GM21381 (cell line): ENCODE measurements around the gene WNT10A.
A peak's percentile ranks its signal among the peaks of the same experiment; 100 is the strongest.

Source experiments
- ATAC-seq: cut with Tn5 transposase; IDR thresholded peaks from one replicate; pipeline ENCODE4 v1.9.1; 2021; ENCODE audit warnings: mild to moderate bottlenecking, moderate library complexity; ENCODE audit not compliant: unreplicated experiment

Gene WNT10A

DNA sequence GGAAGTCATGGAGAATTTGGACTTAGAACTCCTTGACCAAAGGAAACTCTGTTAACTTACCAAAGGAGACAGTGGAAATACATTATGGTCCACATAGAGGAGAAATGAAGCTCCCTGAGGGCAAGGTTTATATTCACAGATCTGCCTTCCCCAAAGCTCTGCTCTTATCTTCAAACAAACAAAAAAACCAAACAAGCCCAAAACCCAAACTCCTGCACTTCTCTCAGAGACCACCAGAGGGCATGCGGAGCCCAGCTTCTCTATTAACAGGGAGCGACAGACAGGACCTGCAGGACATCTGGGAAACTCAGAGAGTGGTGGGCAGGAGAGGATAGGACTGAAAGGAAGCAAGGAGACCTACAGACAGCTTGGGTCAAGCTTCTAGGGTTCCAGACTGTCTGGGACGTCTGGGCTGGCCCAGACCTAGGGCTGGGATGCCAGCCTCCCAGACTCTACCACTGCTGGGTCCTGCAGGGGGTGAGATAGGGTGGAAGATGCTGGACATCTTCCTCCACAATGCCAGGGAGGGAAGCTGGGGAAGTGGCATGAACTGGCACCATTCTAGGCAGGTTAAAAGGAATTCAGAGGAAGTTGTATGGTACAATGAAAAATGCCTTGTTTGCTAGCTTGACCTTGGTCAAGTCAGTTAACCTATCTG, 4.0 kb upstream of the WNT10A start:
- no peak for ATAC-seq

DNA sequence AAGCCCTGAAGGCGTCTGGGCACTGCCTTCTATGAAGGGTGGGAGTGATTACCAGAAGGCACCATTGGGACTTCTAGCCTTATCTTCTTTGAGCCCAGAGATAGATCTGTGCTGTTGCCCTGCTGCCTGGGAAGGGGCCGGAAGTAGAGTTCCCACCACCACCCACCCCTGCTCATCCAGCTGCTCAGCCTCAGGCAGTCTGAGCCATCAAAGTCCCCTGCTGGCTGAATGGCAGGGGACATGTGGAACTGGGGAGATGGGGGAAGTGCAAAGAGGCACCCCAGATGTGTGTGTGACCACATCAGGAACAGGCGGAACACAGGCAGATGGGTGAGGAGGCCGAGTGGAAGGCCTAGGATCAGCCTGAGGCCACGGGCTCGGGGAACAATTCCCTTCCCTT, 3.3 kb upstream of the WNT10A start:
- ATAC-seq = no peak

DNA sequence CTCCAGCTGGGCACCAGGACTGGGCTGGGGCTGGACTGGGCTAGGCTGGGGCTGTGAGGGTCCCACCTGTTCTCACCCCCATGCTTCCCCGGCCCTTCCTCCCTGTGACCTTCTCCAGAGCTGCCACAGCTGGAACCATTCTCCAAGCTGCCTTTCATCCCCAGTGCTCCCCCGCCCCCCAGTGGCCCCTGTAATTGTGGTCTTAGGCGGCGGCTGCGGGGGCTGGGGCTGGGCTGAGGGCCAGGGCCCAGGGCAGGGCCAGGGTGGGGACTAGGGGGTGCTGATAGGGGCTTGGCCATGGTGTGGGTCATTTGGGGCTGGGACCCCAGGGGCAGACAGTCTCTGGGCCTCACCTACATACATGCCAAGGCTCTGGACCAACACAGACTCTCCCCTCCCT, 2.8 kb upstream of the WNT10A start:
- ATAC-seq = no peak

DNA sequence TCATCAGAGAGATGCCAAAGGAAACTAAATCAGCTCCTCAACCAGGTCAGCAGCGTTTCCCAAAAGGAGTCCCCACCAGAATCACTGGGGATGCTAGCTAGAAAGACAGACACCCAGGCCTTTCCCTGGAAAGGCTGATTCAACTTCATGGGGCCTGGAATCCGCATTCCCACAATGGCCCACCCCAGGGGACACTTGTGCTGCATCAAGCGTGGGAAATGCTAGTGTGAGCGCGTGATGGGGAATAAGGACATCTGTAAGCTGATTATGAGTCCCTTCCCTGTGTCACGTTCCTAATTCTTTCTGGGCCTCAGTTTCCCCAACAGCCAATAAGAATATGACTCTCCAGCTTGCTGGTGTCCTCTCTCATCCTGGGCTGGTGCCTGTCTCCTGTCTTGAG, 2.2 kb upstream of the WNT10A start:
- ATAC-seq = no peak

DNA sequence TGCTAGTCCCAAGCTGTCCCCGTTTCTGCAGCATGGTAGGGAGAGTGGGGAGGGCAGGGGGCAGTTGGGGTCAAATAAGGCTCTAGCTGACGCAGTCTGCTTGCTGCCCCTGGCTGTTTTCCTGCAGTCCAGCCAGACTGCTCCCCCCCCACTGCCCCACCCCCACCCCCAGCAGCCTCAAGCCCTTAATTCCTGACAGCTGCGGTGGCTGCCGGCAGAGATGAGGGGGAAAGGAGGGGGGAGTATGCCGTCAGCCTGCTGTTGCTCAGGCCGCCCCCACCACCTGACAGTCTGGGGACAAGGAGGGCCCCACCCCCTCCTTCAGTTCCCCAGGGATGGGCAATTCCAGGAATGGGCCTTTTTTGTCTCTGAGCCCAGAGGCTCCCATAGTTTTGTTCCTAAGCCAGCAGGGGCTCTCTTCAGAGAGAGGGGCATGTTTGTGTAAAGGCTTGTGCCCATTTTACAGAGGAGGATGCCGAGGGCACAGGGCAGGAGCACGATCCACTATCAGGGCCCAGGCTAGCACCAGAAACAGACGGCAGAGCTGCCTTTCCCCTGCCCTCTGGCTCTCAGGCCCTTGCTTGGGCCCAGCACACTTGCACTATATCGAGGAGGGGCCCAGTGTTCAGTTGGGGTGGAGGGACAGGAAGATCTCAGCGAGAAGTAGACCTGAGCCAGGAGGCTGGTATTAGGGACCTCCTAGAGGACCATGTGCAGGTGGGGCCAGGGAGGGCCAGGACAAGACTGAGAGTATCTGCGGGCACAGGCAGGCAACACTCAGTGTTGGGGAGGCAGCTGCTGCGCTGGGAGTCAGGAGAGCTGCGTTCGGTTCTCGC, 1.5 kb upstream of the WNT10A start:
- ATAC-seq = no peak

- ATAC-seq = no peak
Observed at GRCh38 chr2:218879776-218880101, 913 bp upstream of the WNT10A start.

- no peak for ATAC-seq
Observed at GRCh38 chr2:218880859-218881594, 375 bp downstream of the WNT10A start.

- ATAC-seq = no peak
Observed at GRCh38 chr2:218881744-218882460, 1.2 kb downstream of the WNT10A start.

GRCh38 chr2:218882461-218882816, 1.8 kb downstream of the WNT10A start:
- no peak for ATAC-seq

GRCh38 chr2:218882866-218883366, 2.3 kb downstream of the WNT10A start:
- ATAC-seq = no peak

GRCh38 chr2:218883491-218884490, 3.1 kb downstream of the WNT10A start:
- ATAC-seq = no peak

DNA sequence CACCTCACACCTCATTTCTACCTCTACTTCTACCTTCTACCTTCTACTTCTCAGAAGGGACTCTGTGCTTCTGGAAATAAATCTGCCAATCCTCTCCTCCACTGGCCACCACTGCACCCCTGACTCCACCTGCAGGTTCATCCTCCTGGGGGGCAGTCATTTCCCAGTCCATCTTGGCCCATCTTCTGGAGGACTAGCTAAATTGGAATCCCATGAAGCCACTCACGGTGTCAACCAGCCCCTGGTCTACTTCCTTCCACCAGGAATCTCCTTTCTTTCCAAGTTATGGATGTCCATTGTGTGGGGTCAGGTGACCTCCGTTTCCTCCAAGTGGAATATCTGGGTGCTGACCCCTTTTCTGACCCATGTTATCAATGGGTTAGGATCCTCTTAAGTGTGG, 3.9 kb downstream of the WNT10A start:
- no peak for ATAC-seq

DNA sequence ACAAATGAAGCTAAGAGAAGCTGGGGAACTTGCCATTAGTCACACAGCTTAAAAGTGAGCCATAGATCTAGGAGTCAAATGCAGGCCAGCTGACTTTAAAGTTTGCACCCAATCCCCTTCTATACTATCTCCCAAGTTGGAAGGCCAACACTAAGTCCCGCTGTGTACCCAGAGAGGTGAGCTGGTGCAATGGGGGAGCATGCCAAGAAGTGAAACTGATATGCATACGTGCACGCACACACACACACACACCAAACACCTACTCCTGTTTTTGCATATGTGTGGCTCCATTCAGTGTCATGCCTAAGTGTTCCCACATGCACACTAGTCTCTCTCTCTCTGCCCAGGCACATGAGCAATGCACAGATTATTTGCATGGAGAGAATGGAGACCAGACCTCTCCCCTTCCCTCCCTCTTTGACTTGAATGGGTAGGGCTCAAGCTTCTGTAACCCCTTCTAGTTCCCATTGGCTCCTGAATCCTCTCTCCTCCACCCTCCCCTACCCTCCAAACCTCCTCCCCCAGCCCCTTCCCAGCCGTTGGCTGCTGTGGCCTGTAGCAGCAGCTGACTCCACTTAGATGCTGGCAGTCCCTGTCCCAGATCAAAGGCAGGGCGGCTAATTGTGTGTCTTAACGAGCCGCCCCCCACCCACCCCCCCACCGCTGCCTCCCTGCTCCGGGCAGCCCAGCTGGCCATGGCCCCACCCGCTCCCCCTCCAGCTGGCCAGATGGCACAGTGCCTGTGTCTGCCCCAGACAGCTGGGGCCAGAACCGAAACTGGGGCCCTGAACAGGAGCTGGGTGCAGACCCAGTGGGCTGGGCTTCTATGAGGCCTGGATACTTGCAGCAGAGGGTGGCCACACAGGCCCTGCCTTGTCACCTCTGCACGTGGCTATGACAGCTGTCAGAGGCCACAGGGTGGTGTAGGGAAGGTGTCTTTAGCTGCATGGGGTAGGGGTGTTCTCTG, 5.6 kb downstream of the WNT10A start:
- peak; percentile 47 for ATAC-seq

DNA sequence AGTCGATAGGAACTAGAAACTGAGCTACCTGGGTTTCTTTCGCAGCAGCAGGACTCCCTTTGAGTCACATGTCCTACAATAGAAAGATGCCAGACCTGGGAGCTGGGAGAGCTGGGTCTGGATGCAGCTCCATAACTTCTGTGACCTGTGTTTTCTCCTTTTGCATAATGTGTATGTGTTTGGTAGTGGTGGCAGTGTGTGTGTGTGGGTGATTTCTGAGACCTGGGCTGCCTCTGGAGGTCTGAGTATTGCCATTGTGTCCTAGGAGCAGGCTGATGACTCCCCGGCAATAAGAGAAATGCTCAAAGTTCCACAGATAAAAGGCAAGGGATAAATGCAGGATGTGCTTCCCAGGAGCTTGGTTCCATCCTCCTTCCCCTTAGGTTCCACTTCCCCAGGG, 6.4 kb downstream of the WNT10A start:
- no peak for ATAC-seq

- no peak for ATAC-seq
Observed at GRCh38 chr2:218888341-218888740, 7.7 kb downstream of the WNT10A start.

DNA sequence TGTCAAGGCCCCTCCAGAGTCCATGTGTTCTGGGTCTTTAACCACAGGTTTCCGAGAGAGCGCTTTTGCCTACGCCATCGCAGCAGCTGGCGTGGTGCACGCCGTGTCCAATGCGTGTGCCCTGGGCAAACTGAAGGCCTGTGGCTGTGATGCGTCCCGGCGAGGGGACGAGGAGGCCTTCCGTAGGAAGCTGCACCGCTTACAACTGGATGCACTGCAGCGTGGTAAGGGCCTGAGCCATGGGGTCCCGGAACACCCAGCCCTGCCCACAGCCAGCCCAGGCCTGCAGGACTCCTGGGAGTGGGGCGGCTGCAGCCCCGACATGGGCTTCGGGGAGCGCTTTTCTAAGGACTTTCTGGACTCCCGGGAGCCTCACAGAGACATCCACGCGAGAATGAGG, 9.3 kb downstream of the WNT10A start:
- ATAC-seq = no peak

GRCh38 chr2:218890369-218890768, 9.7 kb downstream of the WNT10A start:
- no peak for ATAC-seq

DNA sequence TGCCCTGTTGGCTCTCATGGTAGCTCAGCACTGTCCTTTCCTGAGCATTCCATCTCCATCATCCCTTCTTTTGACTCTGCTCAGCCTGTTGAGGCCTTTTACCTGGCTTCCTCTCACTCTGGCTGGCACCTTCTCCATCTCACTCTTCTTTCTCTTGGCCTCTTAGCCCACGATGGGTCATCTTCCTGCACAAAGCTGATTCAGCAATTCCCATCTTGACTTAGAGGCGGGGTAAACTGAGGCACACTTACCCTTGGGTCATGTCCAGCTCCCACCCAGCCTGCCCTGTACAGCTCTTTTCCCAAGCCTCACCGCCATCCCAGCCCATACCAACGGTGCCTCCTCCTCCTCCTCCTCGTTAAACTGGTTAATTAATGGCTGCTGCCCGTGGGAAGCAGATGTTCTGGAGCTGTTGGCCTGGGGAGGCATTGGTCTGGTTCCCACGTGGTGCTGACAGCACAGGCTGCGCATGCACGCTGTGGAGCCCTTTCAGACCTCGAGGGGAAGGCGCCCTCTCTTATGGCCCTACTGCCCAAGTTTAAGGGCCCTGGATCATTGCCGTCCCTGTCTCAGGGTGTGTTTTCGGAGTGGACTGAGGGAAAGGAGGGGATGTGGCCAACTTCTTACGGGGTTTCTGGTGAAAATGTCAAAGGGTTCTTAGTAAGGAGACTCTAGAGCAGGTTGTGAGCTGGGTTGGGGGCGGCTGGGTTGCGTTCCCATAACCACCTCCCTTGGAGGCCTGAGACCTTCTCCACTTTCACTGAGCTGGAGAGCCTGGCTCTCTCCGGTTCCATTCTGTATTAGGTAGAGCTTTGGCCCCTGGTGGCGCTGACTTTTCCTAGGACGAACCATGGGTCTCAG, 10.9 kb downstream of the WNT10A start:
- no peak for ATAC-seq
